ENCODE data around the gene GTF2I.
"Not testable (repeated sequence)": the region's sequence is repeated elsewhere in the genome, so short reads cannot be mapped to it uniquely, and the experiment has no call there.

DNA sequence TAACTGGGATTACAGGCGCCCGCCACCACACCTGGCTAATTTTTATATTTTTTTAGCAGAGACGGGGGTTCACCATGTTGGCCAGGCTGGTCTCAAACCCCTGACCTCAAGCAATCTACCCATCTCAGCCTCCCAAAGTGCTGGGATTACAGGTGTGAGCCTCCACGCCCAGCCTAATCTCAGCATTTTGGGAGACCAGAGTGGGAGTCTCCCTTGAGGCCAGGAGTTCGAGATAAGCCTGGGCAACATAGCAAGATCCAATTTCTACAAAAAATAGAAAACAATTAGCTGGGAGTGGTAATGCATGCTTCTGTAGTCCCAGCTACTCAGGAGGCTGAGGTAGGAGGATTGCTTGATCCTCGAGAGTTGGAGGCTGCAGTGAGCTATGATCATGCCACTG lies 46.9 kb downstream of the GTF2I start:
- TF ChIP-seq, protein P1, sequence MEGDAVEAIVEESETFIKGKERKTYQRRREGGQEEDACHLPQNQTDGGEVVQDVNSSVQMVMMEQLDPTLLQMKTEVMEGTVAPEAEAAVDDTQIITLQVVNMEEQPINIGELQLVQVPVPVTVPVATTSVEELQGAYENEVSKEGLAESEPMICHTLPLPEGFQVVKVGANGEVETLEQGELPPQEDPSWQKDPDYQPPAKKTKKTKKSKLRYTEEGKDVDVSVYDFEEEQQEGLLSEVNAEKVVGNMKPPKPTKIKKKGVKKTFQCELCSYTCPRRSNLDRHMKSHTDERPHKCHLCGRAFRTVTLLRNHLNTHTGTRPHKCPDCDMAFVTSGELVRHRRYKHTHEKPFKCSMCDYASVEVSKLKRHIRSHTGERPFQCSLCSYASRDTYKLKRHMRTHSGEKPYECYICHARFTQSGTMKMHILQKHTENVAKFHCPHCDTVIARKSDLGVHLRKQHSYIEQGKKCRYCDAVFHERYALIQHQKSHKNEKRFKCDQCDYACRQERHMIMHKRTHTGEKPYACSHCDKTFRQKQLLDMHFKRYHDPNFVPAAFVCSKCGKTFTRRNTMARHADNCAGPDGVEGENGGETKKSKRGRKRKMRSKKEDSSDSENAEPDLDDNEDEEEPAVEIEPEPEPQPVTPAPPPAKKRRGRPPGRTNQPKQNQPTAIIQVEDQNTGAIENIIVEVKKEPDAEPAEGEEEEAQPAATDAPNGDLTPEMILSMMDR (conservative IDR thresholded peaks at IDR 0.05 in 1 of 2, IDR thresholded peaks at IDR 0.05 in 1 of 2; ENCODE audit: extremely low read depth in 1 of 2, insufficient read depth in 1 of 2, low read depth in 1 of 2, low read length in 2 of 2) = not testable (repeated sequence)
- TF ChIP-seq EZH2 (IDR thresholded peaks at IDR 0.05; ENCODE audit: borderline replicate concordance, low read length) = not testable (repeated sequence)
